CD4-positive, alpha-beta T cell (primary cell): ENCODE data around the gene NTSR2. TPM values are rescaled to one million over a fixed set of nuclear protein-coding genes. Genes with fewer than 3 reads are reported as not detected.

ENCODE experiments used
- ATAC-seq: fragments of 200-7000 bp; cut with Tn5 transposase; one replicate; pipeline ENCODE4 v1.10.0; 2022; ENCODE audit warnings: mild to moderate bottlenecking; ENCODE audit not compliant: poor library complexity
- CTCF ChIA-PET: fragments of 350-600 bp; sonication (Branson Sonifier 250); formaldehyde crosslinking; loops from one replicate; lab custom pipeline; 2021; ENCODE audit warnings: antibody characterized with exemption, inconsistent platforms; lab: Charles Lee
- POLR2A ChIA-PET: fragments of 350-600 bp; sonication (Branson Sonifier 250); formaldehyde crosslinking; loops from one replicate; lab custom pipeline; 2021; ENCODE audit warnings: antibody characterized with exemption, inconsistent platforms; lab: Charles Lee
- DNase-seq, 14 experiments: peaks; one replicate each; pipeline ENCODE4 v3.0.0-alpha.2; 2013 to 2020; ENCODE audit warnings: mixed read lengths in 2 of 14
- H3K27ac ChIP-seq, 2 donors: one replicate each; pipeline versions ENCODE4 v1.5.1 to v1.7.0; 2013; ENCODE audit warnings: low read length in 2 of 2, low read depth in 1 of 2, mild to moderate bottlenecking in 1 of 2
- H3K27me3 ChIP-seq, 2 experiments: 1 replicate in 1 of 2; 2 replicates in 1 of 2; pipeline versions ENCODE4 v1.6.1 to v1.7.0; 2013; ENCODE audit warnings: low read length in 2 of 2, control low read depth in 1 of 2, mild to moderate bottlenecking in 1 of 2, moderate library complexity in 1 of 2; ENCODE audit not compliant: insufficient read depth in 2 of 2, control insufficient read depth in 1 of 2
- H3K36me3 ChIP-seq: one replicate; pipeline ENCODE4 v1.6.1; 2013; ENCODE audit warnings: low read length, control low read depth; ENCODE audit not compliant: insufficient read depth
- H3K4me1 ChIP-seq: one replicate; pipeline ENCODE4 v1.6.1; 2013; ENCODE audit warnings: low read length, control low read depth; ENCODE audit not compliant: insufficient read depth
- H3K4me3 ChIP-seq: one replicate; pipeline ENCODE4 v1.5.1; 2013; ENCODE audit warnings: mild to moderate bottlenecking, low read length, moderate library complexity
- H3K9me3 ChIP-seq, 2 experiments: 1 replicate in 1 of 2; 2 replicates in 1 of 2; pipeline versions ENCODE4 v1.6.1 to v1.7.0; 2013; ENCODE audit warnings: low read length in 2 of 2, mild to moderate bottlenecking in 2 of 2, control low read depth in 1 of 2, moderate library complexity in 1 of 2; ENCODE audit not compliant: control insufficient read depth in 1 of 2, insufficient read depth in 1 of 2
- H3K27ac Mint-ChIP-seq: one replicate; pipeline ENCODE4 v1.8.0; 2020; ENCODE audit warnings: mixed read lengths
- H3K27me3 Mint-ChIP-seq: one replicate; pipeline ENCODE4 v1.8.0; 2021; ENCODE audit warnings: mixed read lengths
- H3K36me3 Mint-ChIP-seq: one replicate; pipeline ENCODE4 v1.8.0; 2021; ENCODE audit warnings: low read depth, mixed read lengths
- H3K4me1 Mint-ChIP-seq: one replicate; pipeline ENCODE4 v1.8.0; 2021; ENCODE audit warnings: low read depth, mixed read lengths
- H3K4me3 Mint-ChIP-seq: one replicate; pipeline ENCODE4 v1.8.0; 2020; ENCODE audit warnings: mild to moderate bottlenecking, mixed read lengths
- H3K9me3 Mint-ChIP-seq: one replicate; pipeline ENCODE4 v1.8.0; 2020; ENCODE audit warnings: mixed read lengths
- CTCF ChIP-seq: fragments of 200-600 bp; IDR thresholded peaks from one replicate; pipeline ENCODE4 v1.8.0; 2022; ENCODE audit warnings: antibody characterized with exemption, mild to moderate bottlenecking
- intact Hi-C, 2 experiments: fragments of 100-400 bp; cut with DNase I in 1 of 2; cut with micrococcal nuclease in 1 of 2; formaldehyde crosslinking; loops; one replicate each; pipeline versions ENCODE4 v1.15.1 to v1.9.0; 2023 to 2025; cut with DNase I, micrococcal nuclease
- total RNA-seq, 174 experiments: library from RNA in 2 of 174; stranded (reverse) in 2 of 174; gene quantifications; one replicate each; pipeline ENCODE4 v1.2.3 and lab custom pipeline; 2021 to 2026

Gene NTSR2
- total RNA-seq, 2 experiments from 2014 or later = not detected

DNA sequence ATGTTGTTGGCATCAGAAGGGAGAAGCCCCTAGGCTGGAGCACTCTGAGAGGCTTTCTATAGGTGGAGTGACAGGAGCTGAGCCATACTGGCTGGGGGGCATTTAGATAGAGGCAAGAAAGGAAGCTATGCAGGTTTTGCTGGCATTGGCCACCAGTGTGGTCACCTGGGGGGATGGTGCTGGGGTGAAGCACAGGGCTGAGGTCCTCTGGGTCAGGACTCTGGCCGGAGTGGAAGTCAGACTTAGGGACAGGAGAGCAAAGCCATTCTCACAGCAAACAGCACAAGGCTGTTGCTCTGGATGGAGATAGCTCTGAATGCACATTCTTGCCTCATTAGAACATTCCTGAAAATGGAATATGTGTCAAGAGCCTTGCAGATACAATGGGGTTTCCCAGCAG, 47.4 kb downstream of the NTSR2 start:
- Mint-ChIP-seq H3K9me3 (peaks cover 4% of the 10 kb centered on the region), H3K4me1 (no peaks in the 10 kb centered on the region), H3K4me3 (no peak overlapping the region), H3K27ac (no peak overlapping the region), H3K27me3 (no peaks in the 10 kb centered on the region), H3K36me3 (no peaks in the 10 kb centered on the region)
- CTCF ChIA-PET = no interaction called here
- no peak overlapping the region for H3K27ac ChIP-seq
- ATAC-seq (no peak), DNase-seq (no peak)
- TF ChIP-seq CTCF = no peak
- no peak overlapping the region for H3K4me3 ChIP-seq
- H3K4me1 ChIP-seq = no peaks in the 10 kb centered on the region
- H3K27me3 ChIP-seq = no peaks in the 10 kb centered on the region
- intact Hi-C loops = no loop called here
- H3K9me3 ChIP-seq = peaks cover 5 to 6% of the 10 kb centered on the region in 2 experiments
- H3K36me3 ChIP-seq = no peaks in the 10 kb centered on the region
- POLR2A ChIA-PET = no interaction called here

DNA sequence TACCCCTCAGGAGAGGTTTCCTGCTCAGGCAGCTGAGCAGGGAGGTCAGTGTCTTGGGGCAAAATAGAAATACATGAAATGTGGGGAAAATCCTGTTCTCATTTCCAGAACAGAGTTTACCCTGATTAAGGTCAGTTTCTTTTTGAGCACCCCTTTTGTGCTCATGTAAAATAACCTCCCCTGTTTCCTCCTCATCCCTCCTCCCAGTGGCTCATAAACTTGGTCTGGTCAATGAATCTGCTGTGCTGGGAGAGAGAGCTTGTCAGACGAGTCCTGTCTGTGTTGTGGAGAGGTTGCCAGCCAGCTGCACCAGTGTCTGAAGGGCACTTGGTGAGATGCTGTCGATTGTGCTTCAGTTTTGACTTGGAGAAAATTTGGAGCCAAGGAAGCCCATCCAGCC, 48.6 kb downstream of the NTSR2 start:
- no peak for TF ChIP-seq CTCF
- Histone ChIP-seq H3K27ac (no peak overlapping the region), H3K9me3 (no peaks in the 10 kb centered on the region), H3K27me3 (no peaks in the 10 kb centered on the region), H3K36me3 (no peaks in the 10 kb centered on the region), H3K4me3 (no peak overlapping the region), H3K4me1 (no peaks in the 10 kb centered on the region)
- CTCF ChIA-PET = no interaction called here
- DNase-seq (no peak), ATAC-seq (no peak)
- no peaks in the 10 kb centered on the region for H3K4me1 Mint-ChIP-seq
- no peaks in the 10 kb centered on the region for H3K36me3 Mint-ChIP-seq
- H3K9me3 Mint-ChIP-seq = no peaks in the 10 kb centered on the region
- intact Hi-C loops = no loop called here
- H3K4me3 Mint-ChIP-seq = no peak overlapping the region
- POLR2A ChIA-PET = no interaction called here
- H3K27me3 Mint-ChIP-seq = no peaks in the 10 kb centered on the region
- no peak overlapping the region for H3K27ac Mint-ChIP-seq

- H3K27me3 ChIP-seq = no peaks in the 10 kb centered on the region
- CTCF ChIA-PET = no interaction called here
- H3K27ac Mint-ChIP-seq = no peak overlapping the region
- H3K4me3 ChIP-seq = no peak overlapping the region
- no peaks in the 10 kb centered on the region for H3K9me3 Mint-ChIP-seq
- H3K9me3 ChIP-seq = no peaks in the 10 kb centered on the region
- POLR2A ChIA-PET = no interaction called here
- no peak overlapping the region for H3K4me3 Mint-ChIP-seq
- H3K27me3 Mint-ChIP-seq = no peaks in the 10 kb centered on the region
- H3K27ac ChIP-seq = no peak overlapping the region
- no peaks in the 10 kb centered on the region for H3K4me1 Mint-ChIP-seq
- intact Hi-C loops = no loop called here
- H3K36me3 Mint-ChIP-seq = no peaks in the 10 kb centered on the region
- no peak for TF ChIP-seq CTCF
- DNase-seq = no peak
- H3K36me3 ChIP-seq = no peaks in the 10 kb centered on the region
- ATAC-seq = no peak
- H3K4me1 ChIP-seq = no peaks in the 10 kb centered on the region
Measured at GRCh38 chr2:11618708-11619062, 51.3 kb downstream of the NTSR2 start.
